Measurements from ENCODE around the gene CFAP77. TPM values are rescaled to one million over a fixed set of nuclear protein-coding genes. Genes with fewer than 3 reads are reported as not detected.

The CFAP77 gene
- total and polyA plus RNA-seq, 2 of the 4 experiments (the other 2 are of a cell fraction): not detected

GRCh38 chr9:132590318-132591182, 180.5 kb downstream of the CFAP77 start:
- dilution Hi-C loops (cut with HindIII; ENCODE audit: low sequenced_read_pairs, unreplicated experiment): no loop called here
- no TSS peak for BruUV-seq (replicated peaks)
- H3K18ac ChIP-seq (ENCODE audit: low read depth, low read length): no peak overlapping the region
- H3K4ac ChIP-seq (ENCODE audit: low read depth, low read length): no peak overlapping the region
- peaks cover 6% of the 10 kb centered on the region for H3K36me3 ChIP-seq (ENCODE audit: control insufficient read depth, insufficient read depth, low read length)
- H3K4me1 ChIP-seq (ENCODE audit: control insufficient read depth, insufficient read depth, low read length): no peaks in the 10 kb centered on the region; the same call in 1 of the 2 replicates
- no peak overlapping the region for H3K14ac ChIP-seq (replicated peaks; ENCODE audit: low read depth, low read length)
- WGBS, 2 experiments (ENCODE audit: extremely low coverage in 2 of 2, insufficient read length in 1 of 2): 5% methylated on average over 4 of the region's 73 CpGs; no CpG with 5 or more reads in 1 of the 2 experiments
- H3K4me2 ChIP-seq (ENCODE audit: low read depth, low read length): peak overlapping the region; percentile 29; the same call in 1 of the 2 replicates
- H4K20me1 ChIP-seq (ENCODE audit: insufficient read depth, low read length): peaks cover 34% of the 10 kb centered on the region
- H3K56ac ChIP-seq (ENCODE audit: extremely low read depth, insufficient read depth, low read length): no peak overlapping the region
- peaks cover 65% of the 10 kb centered on the region for H3K27me3 ChIP-seq (ENCODE audit: control insufficient read depth, insufficient read depth, low read length)
- no peak overlapping the region for H2BK120ac ChIP-seq (ENCODE audit: low read depth, low read length)
- no peak overlapping the region for H2BK15ac ChIP-seq (ENCODE audit: low read depth, low read length)
- H3K27ac ChIP-seq (ENCODE audit: insufficient read depth, low read length): no peak overlapping the region
- no peak for TF ChIP-seq POLR2A (IDR thresholded peaks at IDR 0.05; ENCODE audit: low read depth, low read length)
- TF ChIP-seq SMC3 (IDR thresholded peaks at IDR 0.05; ENCODE audit: low read depth, low read length): no peak
- TF ChIP-seq RAD21 (IDR thresholded peaks at IDR 0.05; ENCODE audit: low read length): no peak
- TF ChIP-seq RCOR1 (IDR thresholded peaks at IDR 0.05; ENCODE audit: insufficient replicate concordance, low read length): no peak
- TF ChIP-seq BHLHE40 (IDR thresholded peaks at IDR 0.05; ENCODE audit: low read depth, low read length): no peak
- no peak for TF ChIP-seq NFE2L2 (IDR thresholded peaks at IDR 0.05; ENCODE audit: low read depth, low read length)
- TF ChIP-seq MXI1 (IDR thresholded peaks at IDR 0.05; ENCODE audit: borderline replicate concordance, low read depth, low read length): no peak
- TF ChIP-seq ELK1 (IDR thresholded peaks at IDR 0.05; ENCODE audit: borderline replicate concordance, low read depth, low read length): no peak
- in situ Hi-C loops (cut with MboI; ENCODE audit: low sequenced_read_pairs): no loop called here
- H4K91ac ChIP-seq (ENCODE audit: insufficient read depth, low read depth, low read length): no peak overlapping the region
- intact Hi-C loops (cut with micrococcal nuclease): no loop called here
- POLR2A ChIA-PET (ENCODE audit: unreplicated experiment): no interaction called here
- no peaks in the 10 kb centered on the region for H3K79me1 ChIP-seq (ENCODE audit: low read depth in 1 of 2, low read length in 2 of 2)
- peak; percentile 44 for ATAC-seq (ENCODE audit: low read depth)
- H3K23ac ChIP-seq (ENCODE audit: low read depth, low read length): no peak overlapping the region
- no peak overlapping the region for H4K8ac ChIP-seq (ENCODE audit: low read depth in 2 of 2, low read length in 2 of 2)
- no peak overlapping the region for H2AK9ac ChIP-seq (replicated peaks; ENCODE audit: low read depth, low read length, poor library complexity)
- no peak overlapping the region for H2AK5ac ChIP-seq (ENCODE audit: low read depth, low read length)
- no peak for DNase-seq
- H3K9ac ChIP-seq (ENCODE audit: low read depth, low read length): no peak overlapping the region
- no peak overlapping the region for H3K4me3 ChIP-seq (ENCODE audit: insufficient read depth, low read depth, low read length)
- no peak overlapping the region for H2AFZ ChIP-seq (replicated peaks; ENCODE audit: low read length, poor library complexity)
- CTCF ChIA-PET: no interaction called here
- H2BK20ac ChIP-seq (ENCODE audit: low read depth, low read length): no peak overlapping the region
- H2BK5ac ChIP-seq (ENCODE audit: low read depth, low read length, poor library complexity, severe bottlenecking): no peak overlapping the region
- H3K9me3 ChIP-seq (ENCODE audit: control insufficient read depth, insufficient read depth, low read length): no peaks in the 10 kb centered on the region; the same call in none of the 2 replicates
- no peaks in the 10 kb centered on the region; the same call in 1 of the 2 replicates for H3K9me1 ChIP-seq (ENCODE audit: insufficient read depth, low read length)
- no peak overlapping the region for H4K5ac ChIP-seq (ENCODE audit: low read depth, low read length)
